Measurements from ENCODE around the gene KBTBD2.
"Not testable (repeated sequence)": the region's sequence is repeated elsewhere in the genome, so short reads cannot be mapped to it uniquely, and the experiment has no call there.

Gene KBTBD2

DNA sequence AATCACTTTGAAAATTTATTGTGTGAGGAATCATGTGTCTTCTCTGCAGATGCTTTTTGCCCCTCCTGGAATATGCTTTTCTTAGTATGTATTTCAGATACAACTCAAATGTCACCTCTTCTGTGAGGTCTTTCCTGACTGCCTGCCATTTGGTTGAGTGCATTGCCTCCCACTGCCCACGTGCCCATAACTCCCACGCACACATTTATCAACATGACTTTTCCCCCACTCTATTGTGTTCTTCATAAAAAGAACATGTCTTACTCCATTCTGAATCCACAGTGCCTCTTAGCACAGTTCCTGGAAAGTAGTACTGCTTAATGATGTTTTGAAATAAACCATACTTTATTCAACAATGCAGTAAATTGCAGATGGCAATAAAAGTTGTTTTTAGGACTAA lies 42.9 kb downstream of the KBTBD2 start:
- DNase-seq, result not testable (repeated sequence)

DNA sequence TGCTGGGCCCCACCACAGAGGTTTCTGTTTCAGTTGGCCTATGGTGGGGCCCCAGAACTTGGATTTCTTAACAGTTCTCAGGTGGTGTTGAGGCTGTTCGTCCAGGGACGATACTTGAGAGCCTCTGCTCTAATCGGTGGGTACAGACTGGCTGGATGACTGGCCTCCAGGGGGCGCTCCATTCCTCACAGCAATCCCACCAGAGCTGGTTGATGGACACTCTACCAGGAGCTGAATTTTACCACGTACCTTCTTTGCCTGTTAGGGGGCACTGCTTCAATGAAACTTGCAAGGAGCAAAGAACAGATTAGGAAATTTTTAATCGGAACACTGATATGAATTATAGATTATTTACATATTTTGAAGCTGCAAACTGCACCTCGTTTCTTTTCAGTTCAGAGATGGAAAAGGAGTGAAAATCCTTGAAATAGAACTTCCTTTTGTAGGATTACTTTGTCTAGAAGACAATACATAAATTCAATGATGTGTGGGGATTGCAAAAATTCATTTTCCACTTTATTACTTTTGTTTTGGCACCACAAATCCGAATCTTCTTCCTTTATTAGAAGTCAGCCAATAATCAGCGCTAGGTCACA lies 44.8 kb downstream of the KBTBD2 start:
- DNase-seq, result peak; percentile 97

- DNase-seq, result not testable (repeated sequence)
These were observed 46.8 kb downstream of the KBTBD2 start for GRCh38 chr7:32844748-32845147.

GRCh38 chr7:32843763-32844162 lies 47.8 kb downstream of the KBTBD2 start:
- not testable (repeated sequence) for DNase-seq

GRCh38 chr7:32839846-32840245 lies 51.7 kb downstream of the KBTBD2 start:
- DNase-seq, result not testable (repeated sequence)

DNA sequence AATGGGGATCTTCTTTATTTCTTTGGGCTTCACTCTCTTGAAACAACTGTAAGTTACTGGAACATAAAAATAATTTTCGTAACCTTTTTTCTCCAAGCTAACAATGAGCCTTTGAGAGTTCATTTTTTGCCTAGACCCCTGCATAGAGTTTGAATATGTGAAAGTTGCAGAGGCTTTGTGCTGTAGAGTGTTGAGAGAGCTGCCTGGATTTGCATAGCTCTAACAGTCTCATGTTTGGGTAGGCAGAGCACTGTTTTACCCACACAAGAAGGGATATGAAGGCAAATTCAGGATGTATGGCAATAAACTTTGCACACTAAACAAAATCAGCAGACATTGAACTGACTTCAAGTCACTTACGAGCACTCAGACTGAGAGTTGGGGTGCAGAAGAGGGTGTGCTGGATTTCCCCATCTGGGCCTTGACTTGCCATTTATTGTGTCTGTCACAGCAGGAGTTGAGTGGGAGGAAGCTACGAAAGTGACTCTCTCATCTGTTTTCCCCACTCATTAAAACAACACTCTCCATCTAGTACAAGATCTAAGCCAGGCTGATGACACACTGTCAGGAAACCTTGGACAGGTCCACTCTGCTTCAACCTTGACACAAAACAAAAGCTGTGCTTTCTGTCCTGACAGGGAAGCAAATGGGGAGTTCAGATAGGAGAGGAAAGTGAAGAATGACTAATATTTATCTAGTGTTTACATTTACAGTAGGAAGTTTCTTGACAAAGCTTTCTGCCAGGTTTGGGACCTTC lies 62.4 kb downstream of the KBTBD2 start:
- DNase-seq, result not testable (repeated sequence)
